Stimulated activated CD8-positive, alpha-beta memory T cell treated with anti-CD3 and anti-CD28 coated beads, Interleukin-4, amount 100 ng/mL, for 48 hours (primary cell): ENCODE measurements around the gene MB.
"Not testable (repeated sequence)": the region's sequence is repeated elsewhere in the genome, so short reads cannot be mapped to it uniquely, and the experiment has no call there.

Source experiments
- DNase-seq: peaks from one replicate; pipeline ENCODE4 v3.0.0-alpha.2; 2020

Gene MB

GRCh38 chr22:35634943-35635540 lies 17.9 kb upstream of the MB start:
- no peak for DNase-seq

- no peak for DNase-seq
Measured at GRCh38 chr22:35634015-35634414, 16.9 kb upstream of the MB start.

- no peak for DNase-seq
Measured at GRCh38 chr22:35633520-35633919, 16.4 kb upstream of the MB start.

GRCh38 chr22:35632935-35633334 lies 15.8 kb upstream of the MB start:
- DNase-seq = no peak

- peak; percentile 66 for DNase-seq
Measured at GRCh38 chr22:35631597-35631996, 14.5 kb upstream of the MB start.

GRCh38 chr22:35630891-35631290 lies 13.8 kb upstream of the MB start:
- no peak for DNase-seq

- DNase-seq = no peak
Measured at GRCh38 chr22:35630387-35630793, 13.3 kb upstream of the MB start.

- DNase-seq = peak; percentile 74
Measured at GRCh38 chr22:35629406-35630216, 12.5 kb upstream of the MB start.

- DNase-seq = no peak
Measured at GRCh38 chr22:35628732-35629131, 11.6 kb upstream of the MB start.

- peak; percentile 75 for DNase-seq
Measured at GRCh38 chr22:35627267-35628041, 10.3 kb upstream of the MB start.

GRCh38 chr22:35625763-35626432 lies 8.8 kb upstream of the MB start:
- DNase-seq = no peak

- DNase-seq = no peak
Measured at GRCh38 chr22:35624547-35624946, 7.4 kb upstream of the MB start.

GRCh38 chr22:35623885-35624284 lies 6.8 kb upstream of the MB start:
- DNase-seq = not testable (repeated sequence)

GRCh38 chr22:35622191-35622913 lies 5.2 kb upstream of the MB start:
- DNase-seq = no peak

- no peak for DNase-seq
Measured at GRCh38 chr22:35621451-35621850, 4.3 kb upstream of the MB start.

GRCh38 chr22:35620624-35621251 lies 3.6 kb upstream of the MB start:
- DNase-seq = no peak

GRCh38 chr22:35619336-35620094 lies 2.4 kb upstream of the MB start:
- DNase-seq = no peak

GRCh38 chr22:35618427-35619223 lies 1.5 kb upstream of the MB start:
- no peak for DNase-seq

GRCh38 chr22:35616043-35616442 lies 1.1 kb downstream of the MB start:
- no peak for DNase-seq

GRCh38 chr22:35615156-35615555 lies 2.0 kb downstream of the MB start:
- no peak for DNase-seq
